ENCODE results near the gene HYAL2. TPM values are rescaled to one million over a fixed set of nuclear protein-coding genes. Genes with fewer than 3 reads are reported as not detected.

HYAL2 gene
- total and polyA plus RNA-seq, 9 of the 15 experiments (the other 6 are each of a cell fraction or from before 2014, with no cell fraction given), result 0.36 to 22.7 (median 11.4) TPM; not detected in 1

GRCh38 chr3:50272911-50273688 lies 49.4 kb downstream of the HYAL2 start (continued):
- TF ChIP-seq PKNOX1 (IDR thresholded peaks at IDR 0.05) (no peak), SIN3B (IDR thresholded peaks at IDR 0.05; ENCODE audit: low read depth) (no peak), HMG20A (CRISPR knock-in tag; conservative IDR thresholded peaks at IDR 0.05) (no peak), MAFG (tag; conservative IDR thresholded peaks at IDR 0.05) (no peak), ZKSCAN8 (CRISPR knock-in tag; IDR thresholded peaks at IDR 0.05) (no peak), THRAP3 (IDR thresholded peaks at IDR 0.05; ENCODE audit: borderline replicate concordance) (no peak), ZBTB33 (CRISPR knock-in tag; IDR thresholded peaks at IDR 0.05) (0 out of 2 replicates have a peak, but pooled peaks have one; percentile 36), SP1 (CRISPR knock-in tag; IDR thresholded peaks at IDR 0.05) (peak; percentile 74), MNT (conservative IDR thresholded peaks at IDR 0.05) (peak in 1 of 2 experiments; percentile 29; a peak in 1 of 4 replicates), PCBP2 (IDR thresholded peaks at IDR 0.05; ENCODE audit: low read depth, low read length, poor library complexity, severe bottlenecking) (no peak), MAZ (CRISPR knock-in tag; conservative IDR thresholded peaks at IDR 0.05 in 1 of 2, IDR thresholded peaks at IDR 0.05 in 1 of 2) (peak; percentile 46 to 90; a peak in 3 of 4 replicates), MBD2 (IDR thresholded peaks at IDR 0.05; ENCODE audit: borderline replicate concordance, low read depth) (no peak), YY1 (IDR thresholded peaks at IDR 0.05; ENCODE audit: borderline replicate concordance in 1 of 3, control insufficient read depth in 1 of 3, extremely low read depth in 1 of 3, insufficient read depth in 3 of 3, insufficient read length in 1 of 3, insufficient replicate concordance in 2 of 3, low read depth in 1 of 3, low read length in 2 of 3) (peak in 1 of 3 experiments; percentile 35), XRCC5 (IDR thresholded peaks at IDR 0.05; ENCODE audit: low read depth, low read length) (peak; percentile 79; the same call in 1 of the 2 replicates), PHB2 (IDR thresholded peaks at IDR 0.05; ENCODE audit: low read depth) (no peak), TSHZ1 (CRISPR knock-in tag; IDR thresholded peaks at IDR 0.05) (no peak)
